Psoas muscle (tissue), 8 donors: ENCODE results near the gene DSG3. TPM values are rescaled to one million over a fixed set of nuclear protein-coding genes. Genes with fewer than 3 reads are reported as not detected.
"Not testable (repeated sequence)": the region's sequence is repeated elsewhere in the genome, so short reads cannot be mapped to it uniquely, and the experiment has no call there.

Experiments
- ATAC-seq, 4 donors: fragments of 200-7000 bp; cut with Tn5 transposase; one replicate each; pipeline ENCODE4 v1.9.1; 2020; ENCODE audit warnings: moderate library complexity in 3 of 4, mild to moderate bottlenecking in 2 of 4
- DNase-seq, 2 donors: peaks; one replicate each; pipeline ENCODE4 v3.0.0-alpha.2; 2020
- H3K27ac ChIP-seq: fragments of 200-600 bp; one replicate; pipeline ENCODE4 v1.8.0; 2022
- H3K27me3 ChIP-seq, 3 donors: fragments of 200-600 bp in 1 of 3; one replicate each; pipeline versions ENCODE4 v1.6.1 to v1.8.0; 2013 to 2022; ENCODE audit warnings: low read length in 2 of 3, mild to moderate bottlenecking in 2 of 3, moderate library complexity in 1 of 3; ENCODE audit not compliant: insufficient read depth in 3 of 3
- H3K36me3 ChIP-seq, 2 donors: fragments of 200-600 bp in 1 of 2; one replicate each; pipeline versions ENCODE4 v1.6.1 to v1.8.0; 2013 to 2022; ENCODE audit warnings: low read depth in 1 of 2, mild to moderate bottlenecking in 1 of 2, moderate library complexity in 1 of 2; ENCODE audit not compliant: insufficient read depth in 1 of 2
- H3K4me1 ChIP-seq: fragments of 200-600 bp; one replicate; pipeline ENCODE4 v1.8.0; 2022
- H3K4me3 ChIP-seq: fragments of 200-600 bp; one replicate; pipeline ENCODE4 v1.8.0; 2022; ENCODE audit warnings: mild to moderate bottlenecking
- H3K9me3 ChIP-seq: fragments of 200-600 bp; one replicate; pipeline ENCODE4 v1.8.0; 2022
- WGBS, 3 donors: extraction: QIAGEN DNeasy Blood & Tissue Kit; methylation state at CpG; one replicate each; pipeline versions ENCODE4 v1.1.6 to v1.1.7; 2013; 5-methylcytosine and 5-hydroxymethylcytosine counted together
- intact Hi-C, 2 donors: fragments of 100-400 bp; cut with DNase I; formaldehyde crosslinking; loops; one replicate each; pipeline versions ENCODE4 v1.11.0 to v1.14.2; 2022
- polyA plus RNA-seq, 3 donors: library from polyadenylated mRNA; stranded (reverse); fragments of 200-250 nt; gene quantifications; one replicate each; pipeline ENCODE4 v1.2.3, GENCODE V29; 2013
- total RNA-seq, 4 donors: library from RNA; stranded (reverse); fragmentation: NEBNext Ultra II Directional in 2 of 4; extraction: Animal tissue kit (Norgen Biotek cat#: 25700) in 2 of 4; gene quantifications; one replicate each; pipeline versions ENCODE4 v1.2.1 to v1.2.4, GENCODE V29; 2021 to 2023
- TF ChIP-seq, protein P1 (sequence below): fragments of 200-600 bp; IDR thresholded peaks from one replicate; pipeline ENCODE4 v1.8.0; 2022; ENCODE audit warnings: antibody characterized with exemption
- donor health status: healthy with polysubstance abuse.
- donor health status: DM: no; HTN: no; CAD: no; lungs with moderate emphysema.
- donor health status: Bipolar disorder and iron deficiency.
- donor health status: healthy.
- donor health status: DM: yes; HTN: yes; CAD: no.
- donor health status: DM: no; HTN: no; CAD: no.
- donor health status: DM: no; HTN: no; CAD: no.
- donor health status: DM: yes; HTN: yes; CAD: no.

DSG3 gene
- total and polyA plus RNA-seq, 7 donors, result under 0.01 to 0.04 (median 0.02) TPM; not detected in 3

DNA sequence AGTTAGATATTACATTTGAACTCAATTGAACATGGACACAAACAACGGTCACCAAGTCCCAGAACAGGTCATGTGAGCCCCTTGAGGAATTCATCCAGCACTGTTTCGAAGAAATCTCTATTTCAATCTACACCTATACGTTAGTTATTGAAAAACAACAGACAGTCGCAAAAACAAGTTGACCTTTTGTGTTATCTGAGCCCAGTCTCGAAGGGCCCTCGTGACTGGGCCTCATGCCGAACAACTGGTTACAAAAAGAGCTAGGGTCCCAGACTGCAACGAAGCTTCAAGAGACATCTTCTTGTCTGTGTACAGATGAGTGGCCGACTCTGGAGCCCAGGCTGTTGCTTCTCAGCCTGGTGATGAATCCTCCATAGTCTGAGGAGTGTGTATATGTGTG, 45.1 kb downstream of the DSG3 start:
- Histone ChIP-seq H3K4me3 (no peak overlapping the region), H3K9me3 (no peaks in the 10 kb centered on the region), H3K27ac (no peak overlapping the region), H3K4me1 (no peaks in the 10 kb centered on the region), H3K36me3 (no peaks in the 10 kb centered on the region), H3K27me3 (peaks cover 0 to 10% (median 8%) of the 10 kb centered on the region in 3 donors)
- WGBS, 3 donors, result 81 to 91% (median 90%) methylated on average over 9 of the region's 9 CpGs
- TF ChIP-seq, protein P1, sequence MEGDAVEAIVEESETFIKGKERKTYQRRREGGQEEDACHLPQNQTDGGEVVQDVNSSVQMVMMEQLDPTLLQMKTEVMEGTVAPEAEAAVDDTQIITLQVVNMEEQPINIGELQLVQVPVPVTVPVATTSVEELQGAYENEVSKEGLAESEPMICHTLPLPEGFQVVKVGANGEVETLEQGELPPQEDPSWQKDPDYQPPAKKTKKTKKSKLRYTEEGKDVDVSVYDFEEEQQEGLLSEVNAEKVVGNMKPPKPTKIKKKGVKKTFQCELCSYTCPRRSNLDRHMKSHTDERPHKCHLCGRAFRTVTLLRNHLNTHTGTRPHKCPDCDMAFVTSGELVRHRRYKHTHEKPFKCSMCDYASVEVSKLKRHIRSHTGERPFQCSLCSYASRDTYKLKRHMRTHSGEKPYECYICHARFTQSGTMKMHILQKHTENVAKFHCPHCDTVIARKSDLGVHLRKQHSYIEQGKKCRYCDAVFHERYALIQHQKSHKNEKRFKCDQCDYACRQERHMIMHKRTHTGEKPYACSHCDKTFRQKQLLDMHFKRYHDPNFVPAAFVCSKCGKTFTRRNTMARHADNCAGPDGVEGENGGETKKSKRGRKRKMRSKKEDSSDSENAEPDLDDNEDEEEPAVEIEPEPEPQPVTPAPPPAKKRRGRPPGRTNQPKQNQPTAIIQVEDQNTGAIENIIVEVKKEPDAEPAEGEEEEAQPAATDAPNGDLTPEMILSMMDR, result no peak
- no peak for DNase-seq
- no peak for ATAC-seq
- intact Hi-C loops, result no loop called here

DNA sequence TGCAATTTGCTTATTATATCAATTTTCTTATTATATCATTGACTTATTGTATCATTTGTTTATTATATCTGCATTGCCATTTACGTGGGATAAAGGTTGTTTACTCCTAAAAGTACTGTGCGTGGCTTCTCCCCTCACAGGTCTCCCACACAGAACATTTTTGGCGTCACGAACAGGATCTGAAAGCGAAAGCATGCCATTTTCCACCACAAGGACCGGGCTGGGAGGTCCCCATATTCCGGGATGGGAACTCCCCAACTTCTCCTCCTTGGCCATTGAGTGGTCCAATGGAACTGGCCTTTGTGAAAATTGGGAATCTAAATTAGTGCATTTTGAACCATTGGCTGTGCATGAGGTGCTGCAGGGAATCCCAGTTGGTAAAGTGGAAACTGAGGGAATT, 45.6 kb downstream of the DSG3 start:
- WGBS, 3 donors, result 88 to 95% (median 90%) methylated on average over 7 of the region's 7 CpGs
- Histone ChIP-seq H3K27ac (no peak overlapping the region), H3K36me3 (no peaks in the 10 kb centered on the region), H3K4me3 (no peak overlapping the region), H3K4me1 (no peaks in the 10 kb centered on the region), H3K9me3 (no peaks in the 10 kb centered on the region), H3K27me3 (peaks cover 0 to 11% (median 8%) of the 10 kb centered on the region in 3 donors)
- TF ChIP-seq, protein P1, result no peak
- DNase-seq, result no peak
- ATAC-seq, result no peak
- intact Hi-C loops, result no loop called here

DNA sequence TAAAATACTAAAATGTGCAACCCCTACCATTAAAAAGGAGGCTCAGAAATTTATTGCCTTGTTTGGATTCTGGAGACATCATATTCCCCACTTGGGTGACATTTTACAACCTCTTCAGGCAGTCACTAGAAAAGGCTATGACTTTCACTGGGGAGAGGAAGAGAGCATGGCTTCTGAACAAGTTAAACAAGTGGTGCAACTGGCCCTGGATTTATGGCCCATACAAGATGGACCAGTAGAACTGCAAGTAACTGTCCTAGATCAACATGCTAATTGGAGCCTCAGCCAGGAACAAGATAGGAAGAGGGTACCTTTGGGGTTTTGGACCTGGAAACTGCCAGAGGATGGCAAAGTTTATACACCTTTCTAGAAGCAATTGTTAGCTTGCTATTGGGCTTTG, 46.4 kb downstream of the DSG3 start:
- no peak overlapping the region for H3K27ac ChIP-seq
- H3K4me3 ChIP-seq, result no peak overlapping the region
- peaks cover 3 to 13% (median 8%) of the 10 kb centered on the region in 3 donors for H3K27me3 ChIP-seq
- TF ChIP-seq, protein P1, result no peak
- ATAC-seq (no peak), DNase-seq (no peak)
- no peaks in the 10 kb centered on the region for H3K36me3 ChIP-seq
- intact Hi-C loops, result no loop called here
- no peaks in the 10 kb centered on the region for H3K9me3 ChIP-seq
- H3K4me1 ChIP-seq, result peaks cover 7% of the 10 kb centered on the region

DNA sequence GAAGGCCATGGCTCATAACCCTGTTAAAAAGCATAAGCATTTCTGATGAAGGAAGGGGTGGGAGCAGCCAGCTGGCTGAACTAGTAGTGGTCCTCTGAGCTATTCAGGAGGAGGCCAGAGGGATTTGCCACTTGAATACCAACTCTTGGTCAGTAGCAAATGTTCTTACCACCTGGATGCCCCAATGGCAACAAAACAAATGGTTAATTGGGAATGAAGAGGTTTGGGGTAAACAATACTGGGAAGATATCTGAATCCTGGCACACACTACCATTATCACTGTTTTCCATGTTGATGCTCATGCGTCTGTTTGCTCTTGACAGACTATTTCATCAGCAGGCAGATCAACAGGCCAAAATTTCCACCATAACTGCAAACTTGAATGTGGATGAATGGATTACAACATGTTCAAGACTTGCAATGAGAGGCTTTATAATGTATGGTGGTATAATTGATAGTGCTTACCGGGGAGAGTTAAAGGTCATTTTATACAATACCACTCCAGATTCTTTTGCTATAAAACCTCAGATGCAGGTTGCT, 47.2 kb downstream of the DSG3 start:
- H3K4me1 ChIP-seq, H3K27ac ChIP-seq, DNase-seq, H3K36me3 ChIP-seq, intact Hi-C loops, H3K4me3 ChIP-seq, H3K9me3 ChIP-seq, ATAC-seq: not testable (repeated sequence)
- H3K27me3 ChIP-seq, result peaks cover 3 to 21% (median 3%) of the 10 kb centered on the region in 3 donors
- 78 to 93% (median 81%) methylated on average over 2 of the region's 2 CpGs for WGBS, 3 donors

DNA sequence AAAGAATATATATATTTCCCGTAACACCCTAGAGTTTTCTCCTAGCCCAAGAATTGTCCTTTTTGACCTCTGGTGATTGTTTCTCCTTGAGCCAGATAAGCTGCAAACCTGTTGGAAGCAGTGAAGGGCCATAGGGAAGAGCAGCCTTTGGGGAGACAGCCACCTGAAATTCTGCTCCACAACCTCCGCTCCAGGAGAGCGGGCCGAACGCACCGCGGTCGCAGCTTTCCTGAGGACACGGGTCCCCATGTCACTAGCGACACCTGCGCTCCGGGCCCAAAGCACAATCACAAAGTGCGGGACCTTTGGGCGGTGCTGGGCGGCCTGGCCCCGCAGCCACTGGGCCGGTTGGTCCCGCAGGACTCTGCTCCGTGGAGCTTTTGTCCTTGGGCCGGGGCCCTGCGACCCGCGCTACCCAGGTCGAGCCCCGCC, 49.9 kb downstream of the DSG3 start:
- Histone ChIP-seq H3K9me3 (no peaks in the 10 kb centered on the region), H3K4me3 (peak overlapping the region; percentile 73), H3K27me3 (peaks cover 0 to 31% (median 3%) of the 10 kb centered on the region in 3 donors), H3K27ac (no peak overlapping the region), H3K36me3 (no peaks in the 10 kb centered on the region), H3K4me1 (peaks cover 8% of the 10 kb centered on the region)
- no peak for DNase-seq
- TF ChIP-seq, protein P1, result no peak
- WGBS, 3 donors, result 25 to 33% (median 26%) methylated on average over 24 to 25 of the region's 25 CpGs
- intact Hi-C loops, result no loop called here
- peak in 2 of 4 donors; percentile 30 to 62 for ATAC-seq
